HG03103 (cell line): ENCODE measurements around the gene EYS.

Experiments
- ATAC-seq: cut with Tn5 transposase; IDR thresholded peaks from one replicate; pipeline ENCODE4 v1.9.1; 2021; ENCODE audit warnings: low read depth; ENCODE audit not compliant: unreplicated experiment

The EYS gene

DNA sequence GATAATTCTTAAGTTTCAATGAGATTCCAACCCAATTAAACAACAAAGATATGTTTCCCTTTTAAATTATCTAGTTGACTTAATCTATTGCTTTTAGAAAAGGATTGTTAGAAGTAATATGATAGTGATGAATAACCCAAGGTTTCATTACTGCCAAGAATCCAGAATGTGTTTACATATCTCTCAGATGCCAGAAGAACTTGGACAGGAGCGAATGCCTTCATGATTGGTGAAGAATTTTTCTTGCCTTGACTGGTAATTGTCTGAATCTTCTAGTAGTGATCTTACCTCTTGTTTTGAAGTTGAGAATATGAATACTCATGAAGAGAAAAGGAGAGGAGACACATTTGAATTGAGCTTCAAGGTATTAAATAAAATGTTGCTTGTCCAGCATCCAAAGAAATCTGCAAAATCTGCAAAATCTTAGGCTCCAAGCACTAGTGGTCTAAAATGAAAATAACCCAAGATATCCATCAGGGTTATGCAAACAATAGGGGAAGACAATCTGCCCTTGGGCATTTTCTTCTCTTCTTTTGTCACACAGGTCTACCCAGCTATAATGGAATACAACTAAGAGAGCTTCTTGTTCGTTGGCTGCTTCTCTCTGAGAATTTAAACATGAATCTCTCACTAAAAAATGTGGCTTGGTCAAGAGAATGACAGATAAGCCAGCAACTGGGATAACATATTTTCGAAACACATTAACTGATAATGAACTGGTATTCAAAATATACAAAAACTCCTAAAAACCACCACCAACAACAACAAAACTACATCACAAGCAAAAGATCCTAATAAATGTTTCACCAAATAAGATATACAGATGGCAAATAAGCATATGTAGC, 928.9 kb downstream of the EYS start:
- no peak for ATAC-seq

DNA sequence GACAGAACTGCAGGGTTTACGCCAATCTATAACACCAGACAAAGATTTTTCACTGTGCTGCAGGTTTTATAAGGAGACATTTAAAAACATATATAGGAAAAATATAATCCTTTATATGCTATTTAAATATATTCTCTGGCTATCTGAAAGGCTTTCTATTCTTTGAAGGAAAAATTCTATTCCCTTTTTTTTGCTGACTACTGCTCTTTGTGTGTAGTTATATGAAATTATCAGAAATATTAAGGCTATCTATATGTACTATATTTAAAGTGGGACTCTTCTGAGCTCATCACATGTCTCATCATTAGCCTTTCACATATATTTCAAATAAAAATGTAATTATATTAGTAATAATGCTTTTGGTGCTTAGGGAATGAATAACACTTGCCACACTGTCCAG, 930.7 kb downstream of the EYS start:
- ATAC-seq = no peak

DNA sequence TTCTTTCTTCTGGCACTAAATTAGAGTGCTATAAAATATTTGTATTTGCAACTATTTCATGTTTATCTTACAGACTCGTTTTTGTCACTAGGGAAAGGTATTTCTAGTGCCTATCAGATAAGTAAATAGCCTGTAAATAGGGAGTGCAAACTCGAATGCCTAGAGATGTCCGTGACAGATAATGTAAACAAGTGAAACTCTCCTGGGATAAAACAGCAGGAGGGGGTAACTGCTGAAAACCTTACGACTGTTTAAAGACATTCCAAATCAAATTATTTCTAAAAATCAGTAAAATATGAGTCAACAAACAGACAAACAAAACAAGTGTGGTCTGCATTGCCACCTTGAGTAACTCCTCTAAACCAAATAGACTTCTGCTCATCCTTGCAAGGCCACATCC, 932.1 kb downstream of the EYS start:
- ATAC-seq = no peak

DNA sequence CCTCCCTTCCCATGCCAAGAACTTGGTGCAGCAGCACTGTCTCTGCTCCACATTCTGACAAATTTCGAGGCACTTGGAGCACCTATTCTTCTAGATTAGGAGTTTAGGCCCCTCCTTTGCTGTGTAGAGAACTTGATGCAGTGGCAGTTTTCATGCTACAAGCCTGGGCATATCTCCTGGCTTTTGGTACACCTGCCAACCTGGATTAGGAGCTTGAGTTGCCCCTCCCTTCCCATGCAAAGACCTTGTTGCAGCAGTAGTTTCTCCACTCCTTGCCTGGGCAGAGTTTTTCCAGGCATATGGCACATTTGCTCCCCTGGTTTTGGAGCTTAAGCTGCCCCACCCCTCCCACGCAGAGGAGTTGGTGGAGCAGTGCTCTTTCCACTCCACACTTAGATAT, 956.1 kb downstream of the EYS start:
- ATAC-seq = no peak

DNA sequence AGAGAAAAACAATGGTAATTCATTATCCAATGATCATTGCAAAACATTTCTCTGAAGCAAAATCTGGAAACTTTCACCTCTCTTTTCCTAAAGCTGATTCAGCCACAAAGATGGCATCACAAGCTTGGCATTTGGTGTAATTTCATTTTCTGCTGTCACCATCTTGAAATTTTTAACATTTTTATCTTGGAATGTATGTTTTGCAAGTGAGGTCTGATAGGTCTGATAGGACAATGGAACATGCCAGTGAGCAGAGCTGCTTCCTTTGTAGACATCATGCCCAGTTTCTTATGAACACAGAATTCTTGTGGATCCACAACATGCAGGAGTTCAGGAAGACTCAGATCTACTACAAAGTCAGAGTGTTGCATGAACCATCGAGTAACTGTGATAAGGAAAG, 969.6 kb downstream of the EYS start:
- no peak for ATAC-seq

- ATAC-seq = no peak
These were observed 970.5 kb downstream of the EYS start for GRCh38 chr6:64736421-64736950.

DNA sequence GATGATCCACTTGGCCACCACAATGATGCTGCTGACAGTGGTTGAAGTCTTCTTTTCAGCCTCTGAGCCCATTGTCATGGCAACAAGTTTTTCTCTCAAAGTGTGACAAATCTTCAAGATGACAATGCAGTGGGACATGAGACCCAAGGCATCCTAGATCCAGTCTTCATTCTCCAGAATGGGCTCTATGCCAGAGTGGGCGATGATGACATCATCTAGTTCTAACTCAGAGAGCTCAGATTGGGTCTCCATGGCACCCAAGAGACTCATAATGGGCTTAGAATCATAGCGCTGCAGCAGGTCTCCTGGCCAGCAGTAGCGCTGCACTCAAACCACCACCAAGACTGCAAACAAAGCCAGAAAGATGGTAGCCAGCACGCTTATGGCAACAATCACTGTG, 973.6 kb downstream of the EYS start:
- ATAC-seq = no peak

DNA sequence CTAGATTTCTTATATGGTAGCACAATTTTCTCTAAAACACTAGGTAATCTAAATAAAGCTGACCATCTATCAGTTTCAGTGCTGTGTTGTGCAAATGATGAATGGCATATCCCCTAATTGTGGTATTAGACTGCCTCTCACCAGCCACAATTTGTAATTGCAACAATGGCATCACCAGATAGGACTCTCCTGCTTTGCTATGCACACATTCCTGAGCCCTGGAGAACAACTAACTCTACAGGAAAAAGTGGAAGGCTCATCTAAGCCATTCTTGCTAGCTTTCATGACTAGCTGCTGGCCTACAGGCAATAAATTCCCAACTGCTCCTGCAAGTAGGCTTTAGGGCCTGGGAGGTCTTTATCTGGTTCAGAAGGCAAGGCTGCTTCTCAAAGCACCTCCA, 974.1 kb downstream of the EYS start:
- no peak for ATAC-seq

- no peak for ATAC-seq
These were observed 977.5 kb downstream of the EYS start for GRCh38 chr6:64729522-64729921.

DNA sequence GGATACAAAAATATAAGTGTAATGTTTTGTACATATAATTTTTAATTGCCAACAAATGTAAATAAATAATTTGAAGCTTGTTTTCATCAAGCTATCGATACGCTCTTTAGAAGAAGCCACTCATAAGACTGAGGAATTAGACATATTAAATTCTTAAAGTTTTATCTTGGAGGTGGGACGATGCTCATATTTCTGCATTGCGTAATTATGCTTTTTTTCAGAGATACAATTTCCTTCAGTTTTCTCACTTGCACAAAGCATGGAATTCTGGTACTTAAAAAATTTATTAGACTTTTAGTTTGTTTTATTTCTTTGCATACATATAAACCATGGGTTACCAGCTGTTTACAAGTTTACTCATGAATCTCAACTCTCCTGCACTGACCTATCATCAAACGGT, 980.0 kb downstream of the EYS start:
- no peak for ATAC-seq

DNA sequence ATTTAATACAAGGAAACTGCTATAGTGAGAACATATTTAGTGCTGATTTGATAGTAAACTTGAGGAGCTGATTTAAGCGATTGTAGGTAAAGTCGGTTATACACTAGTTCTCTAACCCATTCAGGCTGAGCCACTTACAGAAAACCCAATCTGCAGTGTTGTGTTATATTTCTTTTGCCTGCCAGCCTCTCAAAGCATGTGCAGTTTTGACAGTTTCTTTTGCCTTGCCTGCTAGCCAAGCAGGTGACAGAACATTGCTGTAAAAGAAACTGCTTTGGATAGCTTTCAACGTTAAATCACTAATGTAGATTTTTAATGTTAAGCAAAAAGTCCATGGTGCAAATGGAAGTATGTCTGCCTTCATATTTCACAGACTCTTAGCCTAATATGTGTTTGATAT, 982.9 kb downstream of the EYS start:
- no peak for ATAC-seq

DNA sequence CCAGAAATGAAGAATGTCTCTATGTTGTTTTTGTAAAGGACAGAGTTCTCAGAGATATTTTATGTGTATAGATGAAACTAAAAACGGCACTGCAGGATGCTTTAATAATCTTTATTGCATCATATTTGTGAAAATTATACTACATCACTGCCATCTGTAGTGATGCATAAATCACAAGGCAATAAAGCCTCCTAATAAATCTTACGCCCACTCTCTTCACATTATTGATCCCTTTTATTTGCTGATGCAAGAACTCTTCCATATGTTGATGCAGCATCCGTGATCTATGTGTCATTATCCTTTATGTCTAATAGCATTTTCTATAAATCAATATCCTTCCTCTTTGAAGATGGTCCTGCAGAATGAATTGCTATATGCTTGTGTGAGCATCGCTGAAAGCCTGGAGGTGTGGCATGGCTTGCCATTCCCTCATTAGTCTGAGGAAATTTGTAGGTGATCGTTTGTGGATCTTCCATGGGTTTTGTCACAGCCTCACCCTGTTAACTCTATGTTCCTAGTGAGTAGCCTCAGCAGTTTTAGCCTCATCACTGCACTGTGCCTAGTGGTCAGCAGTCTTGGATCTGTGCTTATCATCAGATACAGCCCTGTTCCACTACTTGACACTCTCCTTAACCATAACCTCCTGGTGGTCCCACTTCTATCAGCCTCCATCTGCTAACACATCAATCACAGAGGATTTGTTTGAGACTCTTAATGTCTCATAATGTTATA, 983.5 kb downstream of the EYS start:
- no peak for ATAC-seq

DNA sequence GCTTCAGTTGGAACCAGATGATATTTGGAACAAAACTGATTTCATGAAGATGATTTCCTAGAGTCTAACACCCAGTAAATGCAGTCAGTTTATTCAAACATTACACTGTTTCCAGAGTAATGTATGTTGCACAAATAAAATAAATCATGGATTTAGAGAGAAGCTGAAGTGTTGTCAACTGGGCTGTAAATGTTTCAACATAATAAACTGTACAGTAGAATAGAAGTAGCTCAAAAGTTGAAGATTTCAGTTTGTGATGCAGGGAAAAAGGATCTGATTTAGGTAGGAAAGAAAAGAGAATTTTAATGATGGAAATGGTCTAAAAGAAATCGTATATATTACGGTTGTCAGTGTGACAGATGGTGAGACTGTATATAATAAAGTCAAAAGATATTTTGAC, 985.2 kb downstream of the EYS start:
- no peak for ATAC-seq

GRCh38 chr6:64717281-64717680, 989.7 kb downstream of the EYS start:
- no peak for ATAC-seq

DNA sequence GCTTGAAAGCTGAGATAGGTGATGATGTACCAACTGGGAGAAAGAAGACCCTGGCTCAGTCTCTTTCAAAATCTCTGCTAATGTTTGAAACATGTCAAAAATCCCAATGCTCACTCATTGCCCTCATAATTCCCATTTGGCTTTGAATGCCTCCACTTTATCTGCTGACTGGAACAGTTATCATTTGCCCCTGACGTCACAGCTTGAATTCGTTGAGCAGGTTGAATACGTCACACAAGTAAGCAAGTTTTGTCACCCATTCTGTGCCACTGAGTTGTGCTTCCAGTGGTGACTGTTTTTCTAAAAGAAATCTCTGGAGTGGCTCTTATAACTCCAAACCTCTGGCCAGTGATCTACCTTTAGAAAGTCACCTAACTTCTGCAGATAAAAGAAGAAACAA, 991.4 kb downstream of the EYS start:
- ATAC-seq = no peak

- ATAC-seq = no peak
These were observed 993.0 kb downstream of the EYS start for GRCh38 chr6:64714073-64714472.

DNA sequence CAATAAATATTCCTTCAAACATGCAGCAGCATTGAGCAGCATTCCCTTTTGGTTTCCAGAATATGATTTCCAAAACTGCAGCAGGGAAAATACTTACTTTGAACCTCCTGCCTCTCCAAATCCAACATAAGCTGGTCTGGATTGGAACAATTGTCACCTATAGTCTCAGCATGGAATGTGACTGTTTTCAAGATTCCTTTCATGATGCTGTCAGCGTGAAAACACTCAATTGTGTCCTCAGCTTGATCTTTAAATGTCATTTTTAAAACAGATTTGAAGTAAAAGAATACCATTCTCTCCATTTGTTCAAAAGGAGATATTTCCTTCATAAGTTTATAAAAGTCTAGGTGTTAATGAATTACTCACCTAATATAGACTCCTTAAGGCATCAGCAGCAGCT, 993.9 kb downstream of the EYS start:
- no peak for ATAC-seq

GRCh38 chr6:64712606-64713005, 994.4 kb downstream of the EYS start:
- no peak for ATAC-seq

DNA sequence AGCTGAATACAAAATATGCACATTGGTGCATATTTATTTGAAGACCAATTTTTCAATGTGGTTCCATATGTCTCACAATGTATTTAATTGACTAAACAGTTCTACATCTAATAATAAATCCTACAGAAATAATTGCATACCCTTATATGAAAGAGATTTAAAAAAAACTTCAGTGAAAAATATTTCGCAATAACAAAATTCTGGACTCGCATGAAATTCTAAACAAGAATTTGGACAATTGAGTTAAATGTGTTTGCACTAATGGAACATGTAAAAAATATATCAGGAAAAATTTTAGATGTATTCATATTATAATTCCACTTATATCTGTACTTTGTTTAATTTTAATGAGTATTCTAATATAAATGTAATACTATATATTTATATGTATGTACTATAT, 1003.1 kb downstream of the EYS start:
- ATAC-seq = no peak

- no peak for ATAC-seq
These were observed 1011.0 kb downstream of the EYS start for GRCh38 chr6:64696053-64696452.

- no peak for ATAC-seq
These were observed 1012.7 kb downstream of the EYS start for GRCh38 chr6:64694356-64694755.

GRCh38 chr6:64691064-64691463, 1016.0 kb downstream of the EYS start:
- no peak for ATAC-seq
